B cell (primary cell): Measurements from ENCODE around the gene JMJD1C. TPM values are rescaled to one million over a fixed set of nuclear protein-coding genes. Genes with fewer than 3 reads are reported as not detected.

Experiments used
- ATAC-seq: fragments of 200-7000 bp; cut with Tn5 transposase; one replicate; pipeline ENCODE4 v1.10.0; 2021; ENCODE audit warnings: low read depth, mild to moderate bottlenecking, moderate number of reproducible peaks, moderate library complexity
- CTCF ChIA-PET: fragments of 350-600 bp; sonication (Branson Sonifier 250); formaldehyde crosslinking; loops from one replicate; lab custom pipeline; 2021; ENCODE audit warnings: antibody characterized with exemption, inconsistent platforms; lab: Charles Lee
- POLR2A ChIA-PET: fragments of 350-600 bp; sonication (Branson Sonifier 250); formaldehyde crosslinking; loops from one replicate; lab custom pipeline; 2021; ENCODE audit warnings: antibody characterized with exemption; lab: Charles Lee
- DNase-seq: peaks from one replicate; pipeline ENCODE4 v3.0.0; 2013
- H2AFZ ChIP-seq: 2 replicates; pipeline ENCODE4 v1.6.1; 2012; ENCODE audit warnings: mild to moderate bottlenecking, low read depth, low read length; ENCODE audit not compliant: insufficient read depth, poor library complexity, severe bottlenecking
- H3K27ac ChIP-seq, 2 donors: 1 replicate in 1 of 2; 2 replicates in 1 of 2; pipeline ENCODE4 v1.5.1; 2012 to 2013; ENCODE audit warnings: low read length in 2 of 2, mild to moderate bottlenecking in 2 of 2, moderate library complexity in 1 of 2
- H3K27me3 ChIP-seq, 4 experiments: fragments of 200-600 bp in 1 of 4; sonication (generic) in 1 of 4; replicated peaks in 1 of 4; 1 replicate in 2 of 4; 2 replicates in 2 of 4; pipeline versions ENCODE4 v1.6.1 to v1.7.0; 2013 to 2016; ENCODE audit warnings: low read length in 3 of 4, mild to moderate bottlenecking in 2 of 4, mixed read lengths in 1 of 4, moderate library complexity in 1 of 4; ENCODE audit not compliant: insufficient read depth in 4 of 4, control insufficient read depth in 3 of 4; ENCODE audit errors: control extremely low read depth in 1 of 4
- H3K36me3 ChIP-seq, 2 experiments: replicated peaks in 1 of 2; 1 replicate in 1 of 2; 2 replicates in 1 of 2; pipeline versions ENCODE4 v1.6.1 to v1.7.1; 2013; ENCODE audit warnings: low read length in 1 of 2; ENCODE audit not compliant: insufficient read depth in 2 of 2, control insufficient read depth in 1 of 2; ENCODE audit errors: control extremely low read depth in 1 of 2, extremely low read depth in 1 of 2
- H3K4me1 ChIP-seq, 2 donors: fragments of 200-600 bp in 1 of 2; sonication (generic) in 1 of 2; 1 replicate in 1 of 2; 2 replicates in 1 of 2; pipeline versions ENCODE4 v1.5.1 to v1.6.1; 2013 to 2017; ENCODE audit warnings: low read length in 2 of 2; ENCODE audit not compliant: control insufficient read depth in 2 of 2, insufficient read depth in 2 of 2
- H3K4me2 ChIP-seq: replicated peaks from 2 replicates; pipeline ENCODE3; 2012; ENCODE audit warnings: mild to moderate bottlenecking, low read depth, low read length; ENCODE audit not compliant: poor library complexity, severe bottlenecking
- H3K4me3 ChIP-seq, 5 experiments: fragments of 200-600 bp in 1 of 5; sonication (generic) in 1 of 5; 1 replicate in 3 of 5; 2 replicates in 2 of 5; pipeline versions ENCODE4 v1.5.1 to v1.7.0; 2011 to 2016; ENCODE audit warnings: low read length in 4 of 5, mild to moderate bottlenecking in 4 of 5, low read depth in 2 of 5, control low read depth in 1 of 5, moderate library complexity in 1 of 5; ENCODE audit not compliant: insufficient read depth in 1 of 5; ENCODE audit errors: control extremely low read depth in 1 of 5, extremely low read depth in 1 of 5
- H3K79me2 ChIP-seq: fragments of 200-600 bp; sonication (generic); one replicate; pipeline ENCODE4 v1.6.0; 2016; ENCODE audit warnings: low read length; ENCODE audit not compliant: control insufficient read depth, insufficient read depth
- H3K9ac ChIP-seq: fragments of 200-600 bp; sonication (generic); 2 replicates; pipeline ENCODE4 v1.6.1; 2017; ENCODE audit warnings: mild to moderate bottlenecking, low read length, moderate library complexity
- H3K9me3 ChIP-seq, 3 donors: one replicate each; pipeline versions ENCODE4 v1.6.1 to v1.7.1; 2013; ENCODE audit warnings: low read length in 2 of 3; ENCODE audit not compliant: control insufficient read depth in 2 of 3, insufficient read depth in 1 of 3; ENCODE audit errors: control extremely low read depth in 1 of 3
- H4K20me1 ChIP-seq: 2 replicates; pipeline ENCODE4 v1.6.0; 2012; ENCODE audit warnings: mild to moderate bottlenecking, low read length; ENCODE audit not compliant: insufficient read depth, control insufficient read depth, poor library complexity, severe bottlenecking
- H3K27ac Mint-ChIP-seq: one replicate; pipeline ENCODE4 v1.8.0; 2021; ENCODE audit warnings: mixed read lengths
- H3K27me3 Mint-ChIP-seq: one replicate; pipeline ENCODE4 v1.8.0; 2021; ENCODE audit warnings: mixed read lengths
- H3K4me1 Mint-ChIP-seq: one replicate; pipeline ENCODE4 v1.8.0; 2021; ENCODE audit warnings: mixed read lengths
- H3K4me3 Mint-ChIP-seq: one replicate; pipeline ENCODE4 v1.8.0; 2021; ENCODE audit warnings: mixed read lengths
- H3K9me3 Mint-ChIP-seq: one replicate; pipeline ENCODE4 v1.8.0; 2022; ENCODE audit warnings: mixed read lengths; ENCODE audit not compliant: insufficient read depth
- EZH2 ChIP-seq: IDR thresholded peaks from 2 replicates; pipeline ENCODE4 v1.6.1; 2012; ENCODE audit warnings: borderline replicate concordance, low read depth, mild to moderate bottlenecking, moderate library complexity, low read length; ENCODE audit not compliant: insufficient read depth, poor library complexity, severe bottlenecking
- WGBS: methylation state at CpG from one replicate; pipeline ENCODE4 v1.1.5; 2013; ENCODE audit warnings: missing lambda C conversion rate; ENCODE audit not compliant: insufficient coverage; 5-methylcytosine and 5-hydroxymethylcytosine counted together
- intact Hi-C: fragments of 100-400 bp; cut with micrococcal nuclease; formaldehyde crosslinking; loops from one replicate; pipeline ENCODE4 v1.10.0; 2022
- polyA plus RNA-seq: library from polyadenylated mRNA; depleted of rRNA; stranded (reverse); fragments of >200 nt; gene quantifications from 2 replicates; pipeline ENCODE4 v1.2.3, GENCODE V29; 2012
- total RNA-seq, 2 donors: library from RNA; stranded (reverse); fragments of 120-200 nt in 1 of 2; gene quantifications; 1 replicate in 1 of 2; 2 replicates in 1 of 2; pipeline versions ENCODE4 v1.2.3 to v1.2.4, GENCODE V29; 2013 to 2022
- TF ChIP-seq, protein P1 (sequence below): fragments of 200-600 bp; IDR thresholded peaks from one replicate; pipeline ENCODE4 v1.8.0; 2022; ENCODE audit warnings: antibody characterized with exemption, mild to moderate bottlenecking

Gene JMJD1C
- total and polyA plus RNA-seq, 2 donors (not counting 1 experiment from before 2014, with no cell fraction given), result 81.8 to 235 TPM

DNA sequence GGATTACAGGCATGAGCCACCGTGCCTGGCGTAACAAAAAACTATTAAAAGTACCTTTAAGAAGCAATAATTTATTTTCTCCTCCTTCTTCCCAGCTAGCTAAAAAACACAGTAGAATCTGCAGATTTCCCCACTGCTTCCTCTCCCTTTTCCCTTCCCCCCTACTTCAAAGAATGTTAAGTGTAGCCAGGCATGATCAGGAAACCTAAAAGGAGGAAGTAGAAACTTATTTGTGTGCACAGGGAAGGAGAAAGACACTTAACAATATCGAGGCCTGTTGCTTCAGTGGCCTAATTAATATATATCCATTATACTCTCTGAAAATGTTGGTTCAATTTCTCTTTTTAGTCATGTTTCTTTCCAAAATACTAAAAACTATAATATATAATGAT is 204.9 kb downstream of the JMJD1C start:
- H3K9ac ChIP-seq, result peak overlapping the region; percentile 60
- peak overlapping the region; percentile 29 to 73 for H3K27ac ChIP-seq
- DNase-seq (peak; percentile 75), ATAC-seq (peak; percentile 62)
- POLR2A ChIA-PET, result no interaction called here
- peaks cover 99% of the 10 kb centered on the region for H3K79me2 ChIP-seq
- H3K27ac Mint-ChIP-seq, result peak overlapping the region; percentile 88
- H3K4me1 Mint-ChIP-seq, result peaks cover 69% of the 10 kb centered on the region
- H3K27me3 Mint-ChIP-seq, result no peaks in the 10 kb centered on the region
- H3K4me2 ChIP-seq, result peak overlapping the region; percentile 77
- H3K4me1 ChIP-seq, result peaks cover 59 to 71% of the 10 kb centered on the region in 2 donors
- H4K20me1 ChIP-seq, result peaks cover 62% of the 10 kb centered on the region
- H3K36me3 ChIP-seq, result peaks cover 0 to 5% of the 10 kb centered on the region in 2 experiments
- peak overlapping the region; percentile 81 for H3K4me3 Mint-ChIP-seq
- H3K4me3 ChIP-seq, result peak overlapping the region in 4 of 5 experiments; percentile 32 to 60 (median 46)
- CTCF ChIA-PET, result interaction anchor here (0.7 to 1.6 kb wide), 4 partner anchors 8 to 459 kb away, joined by 3 to 4 read pairs (median 4); no protein-coding TSS in a partner anchor
- no peaks in the 10 kb centered on the region for H3K9me3 Mint-ChIP-seq
- no peak for TF ChIP-seq EZH2
- H3K9me3 ChIP-seq, result no peaks in the 10 kb centered on the region
- WGBS, result 6% methylated on average over 2 of the region's 3 CpGs
- H3K27me3 ChIP-seq, result no peaks in the 10 kb centered on the region
- no peak overlapping the region for H2AFZ ChIP-seq
- intact Hi-C loops, result loop anchor here (1.0 to 10.0 kb wide), 2 partner anchors 8 to 446 kb away; partner anchors contain the start of gene EGR2

DNA sequence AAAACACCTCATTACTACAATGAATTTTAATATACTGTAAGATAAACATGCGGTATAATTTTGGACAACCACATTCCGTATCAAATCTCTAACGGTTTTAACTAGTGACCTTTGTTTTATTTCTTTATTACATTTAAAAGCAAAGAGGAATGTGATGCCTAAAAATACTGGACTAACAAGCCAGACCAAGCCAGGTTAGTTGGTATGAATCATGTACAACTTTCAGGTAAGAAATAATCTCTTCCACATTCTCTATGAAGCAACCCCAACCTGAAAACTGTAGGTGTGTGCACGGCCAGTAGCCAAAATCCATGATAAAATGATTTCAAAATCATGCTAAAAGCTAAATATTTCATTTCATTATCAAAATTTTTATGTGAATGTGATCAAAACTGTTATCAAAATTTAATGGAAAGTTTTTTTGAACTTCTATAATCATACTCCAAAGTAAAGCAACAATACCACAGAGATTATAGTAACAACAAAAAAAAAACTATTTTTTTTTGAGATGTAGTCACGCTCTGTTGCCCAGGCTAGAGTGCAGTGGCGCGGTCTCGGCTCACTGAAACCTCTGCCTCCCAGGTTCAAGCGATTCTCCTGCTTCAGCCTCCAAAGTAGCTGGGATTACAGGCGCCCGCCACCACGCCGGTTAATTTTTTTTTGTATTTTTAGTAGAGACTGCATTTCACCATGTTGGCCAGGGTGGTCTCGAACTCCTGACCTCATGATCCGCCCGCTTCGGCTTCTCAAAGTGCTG is 205.5 kb downstream of the JMJD1C start:
- Mint-ChIP-seq H3K9me3 (no peaks in the 10 kb centered on the region), H3K27me3 (no peaks in the 10 kb centered on the region), H3K4me3 (peak overlapping the region; percentile 81), H3K27ac (peak overlapping the region; percentile 88), H3K4me1 (peaks cover 72% of the 10 kb centered on the region)
- no peaks in the 10 kb centered on the region for H3K27me3 ChIP-seq
- H3K9ac ChIP-seq, result peak overlapping the region; percentile 60
- TF ChIP-seq, protein P1, sequence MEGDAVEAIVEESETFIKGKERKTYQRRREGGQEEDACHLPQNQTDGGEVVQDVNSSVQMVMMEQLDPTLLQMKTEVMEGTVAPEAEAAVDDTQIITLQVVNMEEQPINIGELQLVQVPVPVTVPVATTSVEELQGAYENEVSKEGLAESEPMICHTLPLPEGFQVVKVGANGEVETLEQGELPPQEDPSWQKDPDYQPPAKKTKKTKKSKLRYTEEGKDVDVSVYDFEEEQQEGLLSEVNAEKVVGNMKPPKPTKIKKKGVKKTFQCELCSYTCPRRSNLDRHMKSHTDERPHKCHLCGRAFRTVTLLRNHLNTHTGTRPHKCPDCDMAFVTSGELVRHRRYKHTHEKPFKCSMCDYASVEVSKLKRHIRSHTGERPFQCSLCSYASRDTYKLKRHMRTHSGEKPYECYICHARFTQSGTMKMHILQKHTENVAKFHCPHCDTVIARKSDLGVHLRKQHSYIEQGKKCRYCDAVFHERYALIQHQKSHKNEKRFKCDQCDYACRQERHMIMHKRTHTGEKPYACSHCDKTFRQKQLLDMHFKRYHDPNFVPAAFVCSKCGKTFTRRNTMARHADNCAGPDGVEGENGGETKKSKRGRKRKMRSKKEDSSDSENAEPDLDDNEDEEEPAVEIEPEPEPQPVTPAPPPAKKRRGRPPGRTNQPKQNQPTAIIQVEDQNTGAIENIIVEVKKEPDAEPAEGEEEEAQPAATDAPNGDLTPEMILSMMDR, result no peak
- no peak for TF ChIP-seq EZH2
- H2AFZ ChIP-seq, result no peak overlapping the region
- H3K27ac ChIP-seq, result peak overlapping the region; percentile 29 to 73
- H4K20me1 ChIP-seq, result peaks cover 67% of the 10 kb centered on the region
- WGBS, result 30% methylated on average over 9 of the region's 17 CpGs
- POLR2A ChIA-PET, result interaction anchor here (1.6 kb wide), 1 partner anchor 9 kb away, joined by 6 read pairs; no protein-coding TSS in a partner anchor
- peaks cover 62 to 76% of the 10 kb centered on the region in 2 donors for H3K4me1 ChIP-seq
- CTCF ChIA-PET, result interaction anchor here (0.7 to 1.6 kb wide), 3 partner anchors 9 to 460 kb away, joined by 3 to 4 read pairs (median 3); no protein-coding TSS in a partner anchor
- intact Hi-C loops, result loop anchor here (10.0 kb wide), 1 partner anchor 445 kb away; the partner anchor contains the start of gene EGR2
- H3K36me3 ChIP-seq, result peaks cover 0 to 6% of the 10 kb centered on the region in 2 experiments
- no peak for DNase-seq
- ATAC-seq, result peak; percentile 39
- peak overlapping the region in 3 of 5 experiments; percentile 32 to 60 (median 46) for H3K4me3 ChIP-seq
- peak overlapping the region; percentile 77 for H3K4me2 ChIP-seq
- no peaks in the 10 kb centered on the region for H3K9me3 ChIP-seq
- peaks cover 99% of the 10 kb centered on the region for H3K79me2 ChIP-seq
